NK-92 treated with Interleukin-12 subunit alpha and Interleukin-12 subunit beta, amount 100 ng/mL, for 24 hours (cell line): ENCODE data around the gene EAF1.
"Not testable (repeated sequence)": the region's sequence is repeated elsewhere in the genome, so short reads cannot be mapped to it uniquely, and the experiment has no call there.

Source experiments
- DNase-seq: peaks from one replicate; lab custom pipeline; 2025; lab: John Stamatoyannopoulos, UW

The EAF1 gene

GRCh38 chr3:15405448-15406050, 21.8 kb upstream of the EAF1 start:
- DNase-seq: no peak

- DNase-seq: no peak
These were observed 18.2 kb upstream of the EAF1 start for GRCh38 chr3:15409239-15409638.

- DNase-seq: no peak
These were observed 17.6 kb upstream of the EAF1 start for GRCh38 chr3:15409774-15410173.

- DNase-seq: not testable (repeated sequence)
These were observed 16.4 kb upstream of the EAF1 start for GRCh38 chr3:15410966-15411365.

GRCh38 chr3:15420871-15421270, 6.5 kb upstream of the EAF1 start:
- no peak for DNase-seq

- no peak for DNase-seq
These were observed 749 bp upstream of the EAF1 start for GRCh38 chr3:15426579-15427118.

GRCh38 chr3:15427981-15428380, 583 bp downstream of the EAF1 start:
- no peak for DNase-seq

- DNase-seq: no peak
These were observed 1.1 kb downstream of the EAF1 start for GRCh38 chr3:15428539-15428938.

- DNase-seq: no peak
These were observed 1.7 kb downstream of the EAF1 start for GRCh38 chr3:15429080-15429479.

- DNase-seq: no peak
These were observed 3.2 kb downstream of the EAF1 start for GRCh38 chr3:15430624-15431023.

GRCh38 chr3:15431256-15431837, 3.9 kb downstream of the EAF1 start:
- DNase-seq: no peak

GRCh38 chr3:15433531-15433930, 6.1 kb downstream of the EAF1 start:
- DNase-seq: no peak

GRCh38 chr3:15434756-15435155, 7.4 kb downstream of the EAF1 start:
- no peak for DNase-seq

- DNase-seq: no peak
These were observed 8.8 kb downstream of the EAF1 start for GRCh38 chr3:15436246-15436645.

- no peak for DNase-seq
These were observed 11.6 kb downstream of the EAF1 start for GRCh38 chr3:15438983-15439382.

- no peak for DNase-seq
These were observed 12.1 kb downstream of the EAF1 start for GRCh38 chr3:15439476-15439875.

GRCh38 chr3:15440891-15441290, 13.5 kb downstream of the EAF1 start:
- peak; percentile 16 for DNase-seq

GRCh38 chr3:15443826-15444524, 16.6 kb downstream of the EAF1 start:
- no peak for DNase-seq

- no peak for DNase-seq
These were observed 22.3 kb downstream of the EAF1 start for GRCh38 chr3:15449489-15450224.

GRCh38 chr3:15450438-15451215, 23.2 kb downstream of the EAF1 start:
- no peak for DNase-seq

- DNase-seq: no peak
These were observed 24.1 kb downstream of the EAF1 start for GRCh38 chr3:15451216-15452113.
